HTERT RPE-1 (cell line): ENCODE results near the gene TPGS1.
"Not testable (repeated sequence)": the region's sequence is repeated elsewhere in the genome, so short reads cannot be mapped to it uniquely, and the experiment has no call there.

ENCODE experiments used
- in situ Hi-C: fragments of 300-500 bp; cut with MboI; formaldehyde crosslinking; loops from 4 replicates; pipeline ENCODE4 v1.14.3; 2020; ENCODE audit warnings: low sequenced_read_pairs

Gene TPGS1

GRCh38 chr19:475360-475759, 31.9 kb upstream of the TPGS1 start:
- in situ Hi-C loops, result no loop called here

GRCh38 chr19:478236-478903, 28.9 kb upstream of the TPGS1 start:
- in situ Hi-C loops, result no loop called here

- in situ Hi-C loops, result no loop called here
Measured at GRCh38 chr19:478976-479375, 28.3 kb upstream of the TPGS1 start.

GRCh38 chr19:480016-480855, 27.1 kb upstream of the TPGS1 start:
- in situ Hi-C loops, result no loop called here

GRCh38 chr19:481100-481499, 26.2 kb upstream of the TPGS1 start:
- in situ Hi-C loops, result not testable (repeated sequence)

GRCh38 chr19:482186-483041, 24.9 kb upstream of the TPGS1 start:
- in situ Hi-C loops, result no loop called here

GRCh38 chr19:483332-484072, 23.8 kb upstream of the TPGS1 start:
- in situ Hi-C loops, result no loop called here

GRCh38 chr19:484494-484893, 22.8 kb upstream of the TPGS1 start:
- in situ Hi-C loops, result no loop called here

GRCh38 chr19:485077-485476, 22.2 kb upstream of the TPGS1 start:
- in situ Hi-C loops, result no loop called here

GRCh38 chr19:485583-486236, 21.6 kb upstream of the TPGS1 start:
- in situ Hi-C loops, result no loop called here

- in situ Hi-C loops, result no loop called here
Measured at GRCh38 chr19:488505-489417, 18.5 kb upstream of the TPGS1 start.

- in situ Hi-C loops, result no loop called here
Measured at GRCh38 chr19:489418-490196, 17.7 kb upstream of the TPGS1 start.

- in situ Hi-C loops, result no loop called here
Measured at GRCh38 chr19:491146-491741, 16.1 kb upstream of the TPGS1 start.

- in situ Hi-C loops, result no loop called here
Measured at GRCh38 chr19:492091-492531, 15.2 kb upstream of the TPGS1 start.

GRCh38 chr19:493391-494170, 13.7 kb upstream of the TPGS1 start:
- in situ Hi-C loops, result no loop called here

- in situ Hi-C loops, result no loop called here
Measured at GRCh38 chr19:494171-495080, 12.9 kb upstream of the TPGS1 start.
